ENCODE measurements around the gene SMAP2.

The SMAP2 gene

DNA sequence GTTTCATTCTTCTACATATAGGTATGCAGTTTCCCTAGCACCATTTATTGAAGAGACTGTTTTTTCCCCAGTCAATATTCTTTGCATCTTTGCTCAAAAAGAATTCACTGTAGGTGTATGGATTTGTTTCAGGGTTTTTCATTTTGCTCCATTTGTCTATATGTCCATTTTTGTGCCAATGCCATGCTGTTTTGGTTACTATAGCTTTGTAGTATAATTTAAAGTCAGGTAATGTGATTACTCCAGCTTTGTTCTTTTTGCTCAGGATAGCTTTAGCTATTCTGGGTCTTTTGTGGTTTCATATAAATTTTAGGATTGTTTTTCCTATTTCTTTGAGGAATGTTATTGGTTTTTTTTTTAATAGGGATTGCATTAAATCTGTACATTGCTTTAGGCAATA lies 15.9 kb upstream of the SMAP2 start:
- no peak for DNase-seq (ENCODE audit: low spot score)
- H3K4me1 Mint-ChIP-seq (ENCODE audit: low read depth), result no peaks in the 10 kb centered on the region
- H3K9me3 Mint-ChIP-seq, result peaks cover 25% of the 10 kb centered on the region
- H3K4me3 Mint-ChIP-seq, result no peak overlapping the region
- no peak overlapping the region for H3K27ac Mint-ChIP-seq
- H3K36me3 Mint-ChIP-seq (ENCODE audit: low read depth), result peaks cover 3% of the 10 kb centered on the region
- no peaks in the 10 kb centered on the region for H3K27me3 Mint-ChIP-seq (ENCODE audit: low read depth)

- no peak overlapping the region for H3K4me3 Mint-ChIP-seq
- peaks cover 2% of the 10 kb centered on the region for H3K4me1 Mint-ChIP-seq (ENCODE audit: low read depth)
- H3K36me3 Mint-ChIP-seq (ENCODE audit: low read depth), result peaks cover 3% of the 10 kb centered on the region
- no peak overlapping the region for H3K27ac Mint-ChIP-seq
- DNase-seq (ENCODE audit: low spot score), result no peak
- no peaks in the 10 kb centered on the region for H3K27me3 Mint-ChIP-seq (ENCODE audit: low read depth)
- peaks cover 25% of the 10 kb centered on the region for H3K9me3 Mint-ChIP-seq
Measured at GRCh38 chr1:40360631-40361030, 12.9 kb upstream of the SMAP2 start.

- Mint-ChIP-seq H3K27me3 (ENCODE audit: low read depth) (no peaks in the 10 kb centered on the region), H3K4me1 (ENCODE audit: low read depth) (peaks cover 2% of the 10 kb centered on the region), H3K27ac (no peak overlapping the region), H3K36me3 (ENCODE audit: low read depth) (peaks cover 3% of the 10 kb centered on the region), H3K9me3 (peaks cover 25% of the 10 kb centered on the region), H3K4me3 (no peak overlapping the region)
- DNase-seq (ENCODE audit: low spot score), result no peak
Measured at GRCh38 chr1:40361201-40361600, 12.3 kb upstream of the SMAP2 start.

DNA sequence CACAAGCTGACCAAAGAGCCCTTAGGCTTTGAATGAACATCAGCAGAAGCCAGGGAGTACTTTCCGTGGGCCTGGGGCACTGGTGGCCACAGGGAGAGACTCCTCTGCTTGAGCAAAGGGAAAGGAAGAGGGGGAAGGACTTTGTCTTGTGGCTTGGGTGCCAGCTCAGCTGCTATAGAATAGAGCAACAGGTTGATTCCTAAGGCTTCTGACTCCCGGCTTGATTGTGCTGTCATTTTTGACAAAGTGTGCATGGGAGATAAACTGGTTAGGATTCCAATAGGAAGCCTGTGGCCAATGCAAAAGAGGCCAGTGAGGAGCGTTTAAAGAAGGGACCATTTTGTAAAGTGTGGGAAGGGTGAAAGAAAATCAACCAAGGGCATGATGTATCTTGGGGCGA lies 11.9 kb upstream of the SMAP2 start:
- no peak overlapping the region for H3K27ac Mint-ChIP-seq
- H3K4me1 Mint-ChIP-seq (ENCODE audit: low read depth), result peaks cover 2% of the 10 kb centered on the region
- no peaks in the 10 kb centered on the region for H3K27me3 Mint-ChIP-seq (ENCODE audit: low read depth)
- peaks cover 3% of the 10 kb centered on the region for H3K36me3 Mint-ChIP-seq (ENCODE audit: low read depth)
- H3K4me3 Mint-ChIP-seq, result no peak overlapping the region
- peaks cover 25% of the 10 kb centered on the region for H3K9me3 Mint-ChIP-seq
- no peak for DNase-seq (ENCODE audit: low spot score)

DNA sequence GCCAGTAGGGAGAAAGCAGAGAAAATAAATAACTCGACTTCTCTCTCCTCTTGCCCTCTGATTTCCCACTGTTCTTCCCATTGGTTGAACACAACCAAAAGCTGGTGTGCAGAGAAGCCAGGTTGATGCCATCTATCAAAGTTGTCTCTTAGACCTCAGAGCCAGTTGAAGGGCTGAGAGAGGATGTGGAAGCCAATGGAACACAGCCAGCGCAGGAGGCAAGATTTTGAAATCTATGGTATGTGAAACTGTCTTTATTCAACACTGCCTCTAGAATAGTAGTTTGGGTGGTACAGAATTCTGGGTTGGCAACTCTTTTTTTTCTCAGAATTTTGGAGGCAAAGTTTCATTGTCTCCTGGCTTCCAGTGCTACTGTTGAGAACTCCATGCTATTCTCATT lies 11.3 kb upstream of the SMAP2 start:
- H3K36me3 Mint-ChIP-seq (ENCODE audit: low read depth), result peaks cover 3% of the 10 kb centered on the region
- no peaks in the 10 kb centered on the region for H3K27me3 Mint-ChIP-seq (ENCODE audit: low read depth)
- H3K9me3 Mint-ChIP-seq, result peaks cover 20% of the 10 kb centered on the region
- no peak for DNase-seq (ENCODE audit: low spot score)
- peaks cover 2% of the 10 kb centered on the region for H3K4me1 Mint-ChIP-seq (ENCODE audit: low read depth)
- no peak overlapping the region for H3K27ac Mint-ChIP-seq
- no peak overlapping the region for H3K4me3 Mint-ChIP-seq

DNA sequence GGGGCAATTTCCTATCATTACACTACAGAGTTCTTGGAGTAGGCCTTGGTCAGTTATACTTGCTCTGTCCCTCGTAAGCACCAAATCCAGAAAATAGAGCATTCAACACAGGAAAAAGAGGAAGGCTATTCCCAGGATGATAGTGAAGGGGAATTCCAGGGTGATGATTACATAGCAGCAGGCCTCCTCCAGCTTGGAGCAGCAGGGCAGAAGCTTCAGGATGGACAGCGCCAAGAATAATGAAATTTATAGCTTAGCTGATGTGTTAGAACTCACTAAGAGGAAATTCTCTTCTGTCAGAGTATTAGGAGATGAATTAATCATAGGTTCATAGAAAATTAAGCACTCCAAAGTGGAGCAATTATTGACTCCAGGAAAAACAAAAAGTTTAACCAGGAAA lies 10.8 kb upstream of the SMAP2 start:
- H3K9me3 Mint-ChIP-seq, result peaks cover 17% of the 10 kb centered on the region

DNA sequence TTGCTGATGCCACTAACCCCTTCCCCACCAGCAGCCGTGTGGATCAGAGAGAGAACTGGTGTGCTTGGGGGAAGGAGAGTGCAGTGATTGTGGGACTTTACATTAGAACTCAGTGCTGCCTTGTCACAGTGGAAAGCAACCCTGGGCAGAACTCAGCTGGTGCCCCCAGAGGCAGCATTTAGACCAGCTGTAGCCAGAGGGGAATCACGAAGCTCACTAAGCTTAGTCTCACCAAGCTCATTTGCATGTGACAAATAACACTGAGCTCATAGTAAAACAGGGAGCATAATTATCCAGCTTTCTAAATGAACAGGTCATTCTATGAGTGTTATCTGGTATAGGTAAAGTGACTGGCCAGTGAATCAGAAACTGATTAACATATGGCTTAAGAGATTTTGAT lies 9.8 kb upstream of the SMAP2 start:
- H3K4me3 Mint-ChIP-seq, result no peak overlapping the region
- DNase-seq (ENCODE audit: low spot score), result no peak
- no peak overlapping the region for H3K27ac Mint-ChIP-seq
- H3K4me1 Mint-ChIP-seq (ENCODE audit: low read depth), result peaks cover 2% of the 10 kb centered on the region
- peaks cover 3% of the 10 kb centered on the region for H3K36me3 Mint-ChIP-seq (ENCODE audit: low read depth)
- no peaks in the 10 kb centered on the region for H3K27me3 Mint-ChIP-seq (ENCODE audit: low read depth)
- peaks cover 10% of the 10 kb centered on the region for H3K9me3 Mint-ChIP-seq

More for the DNA sequence above, 10.8 kb upstream of the SMAP2 start:
- no peak for DNase-seq (ENCODE audit: low spot score)
- Mint-ChIP-seq H3K27me3 (ENCODE audit: low read depth) (no peaks in the 10 kb centered on the region), H3K36me3 (ENCODE audit: low read depth) (peaks cover 3% of the 10 kb centered on the region), H3K27ac (no peak overlapping the region), H3K4me3 (no peak overlapping the region), H3K4me1 (ENCODE audit: low read depth) (peaks cover 2% of the 10 kb centered on the region)

GRCh38 chr1:40371707-40372258 lies 1.7 kb upstream of the SMAP2 start:
- H3K4me3 Mint-ChIP-seq, result peak overlapping the region; percentile 4

DNA sequence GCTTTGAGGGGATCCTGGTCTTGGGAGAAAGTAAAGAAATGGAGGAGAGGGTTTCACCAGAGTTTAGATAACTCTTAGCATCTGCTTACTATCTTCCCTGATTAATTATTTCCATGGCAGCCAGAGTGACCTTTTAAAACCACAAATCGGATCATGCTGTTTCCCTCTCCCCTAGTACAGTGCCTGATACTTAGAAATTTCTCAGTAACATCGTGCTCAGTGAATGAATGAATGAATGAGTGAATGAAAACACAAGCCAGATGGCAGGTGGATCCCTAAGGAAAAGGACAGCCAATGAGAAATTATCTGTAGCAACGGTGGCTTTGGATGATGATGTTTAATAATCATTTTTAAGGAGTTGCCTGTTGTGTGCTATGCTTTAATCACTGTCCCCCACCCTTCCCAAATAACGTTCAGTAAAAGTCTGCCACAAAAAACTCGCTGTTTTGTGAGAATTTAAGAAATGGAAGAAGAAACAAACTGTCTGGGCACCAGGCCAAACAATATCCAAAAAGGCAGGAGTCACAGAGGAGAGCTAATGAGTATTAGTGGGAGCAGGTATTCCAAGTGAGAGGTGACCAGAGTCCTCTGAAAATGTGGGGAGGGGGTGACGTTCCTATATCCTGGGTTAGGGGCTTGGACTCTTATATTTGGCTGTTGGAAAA lies 737 bp upstream of the SMAP2 start:
- Mint-ChIP-seq H3K4me3 (peak overlapping the region; percentile 72), H3K9me3 (no peaks in the 10 kb centered on the region), H3K27me3 (ENCODE audit: low read depth) (peaks cover 2% of the 10 kb centered on the region), H3K4me1 (ENCODE audit: low read depth) (peaks cover 33% of the 10 kb centered on the region), H3K27ac (peak overlapping the region; percentile 93), H3K36me3 (ENCODE audit: low read depth) (peaks cover 21% of the 10 kb centered on the region)
- no peak for DNase-seq (ENCODE audit: low spot score)

More at GRCh38 chr1:40371707-40372258, 1.7 kb upstream of the SMAP2 start:
- H3K36me3 Mint-ChIP-seq (ENCODE audit: low read depth), result peaks cover 17% of the 10 kb centered on the region
- no peak for DNase-seq (ENCODE audit: low spot score)
- peaks cover 2% of the 10 kb centered on the region for H3K27me3 Mint-ChIP-seq (ENCODE audit: low read depth)
- peaks cover 25% of the 10 kb centered on the region for H3K4me1 Mint-ChIP-seq (ENCODE audit: low read depth)
- no peaks in the 10 kb centered on the region for H3K9me3 Mint-ChIP-seq
- peak overlapping the region; percentile 0 for H3K27ac Mint-ChIP-seq

DNA sequence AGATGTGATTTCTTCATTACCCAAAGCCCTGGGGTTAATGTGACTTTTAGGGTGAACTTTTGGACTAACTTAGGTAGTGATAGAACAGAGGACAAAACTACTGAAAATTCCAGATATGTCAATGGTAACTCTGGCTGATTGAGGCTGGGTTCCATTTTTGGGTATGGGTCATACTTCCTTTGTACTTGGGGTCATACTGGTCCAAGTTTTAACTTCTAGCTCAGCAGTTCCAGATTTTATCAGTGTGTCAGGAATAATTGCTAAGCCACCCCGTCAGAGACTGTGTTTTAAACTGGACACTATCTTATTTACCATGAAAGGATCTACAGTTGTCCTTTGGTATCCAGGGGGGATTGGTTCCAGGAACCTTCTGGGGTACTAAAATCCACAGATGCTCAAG lies 4.0 kb downstream of the SMAP2 start:
- H3K27ac Mint-ChIP-seq, result peak overlapping the region; percentile 42
- H3K4me1 Mint-ChIP-seq (ENCODE audit: low read depth), result peaks cover 57% of the 10 kb centered on the region
- no peak for DNase-seq (ENCODE audit: low spot score)
- peaks cover 2% of the 10 kb centered on the region for H3K27me3 Mint-ChIP-seq (ENCODE audit: low read depth)
- no peaks in the 10 kb centered on the region for H3K9me3 Mint-ChIP-seq
- H3K36me3 Mint-ChIP-seq (ENCODE audit: low read depth), result peaks cover 32% of the 10 kb centered on the region
- peak overlapping the region; percentile 49 for H3K4me3 Mint-ChIP-seq

- Mint-ChIP-seq H3K4me3 (peak overlapping the region; percentile 84), H3K4me1 (ENCODE audit: low read depth) (peaks cover 72% of the 10 kb centered on the region), H3K27me3 (ENCODE audit: low read depth) (no peaks in the 10 kb centered on the region), H3K9me3 (no peaks in the 10 kb centered on the region), H3K27ac (peak overlapping the region; percentile 76), H3K36me3 (ENCODE audit: low read depth) (peaks cover 33% of the 10 kb centered on the region)
- DNase-seq (ENCODE audit: low spot score), result no peak
Measured at GRCh38 chr1:40379785-40380452, 6.4 kb downstream of the SMAP2 start.

- H3K4me3 Mint-ChIP-seq, result peak overlapping the region; percentile 84
- no peak for DNase-seq (ENCODE audit: low spot score)
- no peaks in the 10 kb centered on the region for H3K9me3 Mint-ChIP-seq
- H3K27me3 Mint-ChIP-seq (ENCODE audit: low read depth), result no peaks in the 10 kb centered on the region
- H3K4me1 Mint-ChIP-seq (ENCODE audit: low read depth), result peaks cover 80% of the 10 kb centered on the region
- peaks cover 33% of the 10 kb centered on the region for H3K36me3 Mint-ChIP-seq (ENCODE audit: low read depth)
- peak overlapping the region; percentile 98 for H3K27ac Mint-ChIP-seq
Measured at GRCh38 chr1:40380817-40381216, 7.3 kb downstream of the SMAP2 start.

GRCh38 chr1:40381268-40382107 lies 8.0 kb downstream of the SMAP2 start:
- Mint-ChIP-seq H3K27me3 (ENCODE audit: low read depth) (no peaks in the 10 kb centered on the region), H3K4me1 (ENCODE audit: low read depth) (peaks cover 82% of the 10 kb centered on the region), H3K9me3 (no peaks in the 10 kb centered on the region), H3K27ac (peak overlapping the region; percentile 98), H3K4me3 (peak overlapping the region; percentile 84), H3K36me3 (ENCODE audit: low read depth) (peaks cover 33% of the 10 kb centered on the region)
- DNase-seq (ENCODE audit: low spot score), result no peak

- peak overlapping the region; percentile 98 for H3K27ac Mint-ChIP-seq
- H3K9me3 Mint-ChIP-seq, result no peaks in the 10 kb centered on the region
- peaks cover 31% of the 10 kb centered on the region for H3K36me3 Mint-ChIP-seq (ENCODE audit: low read depth)
- no peak for DNase-seq (ENCODE audit: low spot score)
- H3K4me1 Mint-ChIP-seq (ENCODE audit: low read depth), result peaks cover 81% of the 10 kb centered on the region
- peak overlapping the region; percentile 84 for H3K4me3 Mint-ChIP-seq
- H3K27me3 Mint-ChIP-seq (ENCODE audit: low read depth), result no peaks in the 10 kb centered on the region
Measured at GRCh38 chr1:40382108-40382460, 8.6 kb downstream of the SMAP2 start.
